GM21528 (cell line): ENCODE measurements around the gene TCERG1L.
"Not testable (repeated sequence)": the region's sequence is repeated elsewhere in the genome, so short reads cannot be mapped to it uniquely, and the experiment has no call there.

Experiments used
- ATAC-seq: cut with Tn5 transposase; IDR thresholded peaks from one replicate; pipeline ENCODE4 v1.9.1; 2021; ENCODE audit warnings: mild to moderate bottlenecking, moderate library complexity; ENCODE audit not compliant: unreplicated experiment, low FRiP score

TCERG1L gene

GRCh38 chr10:131251146-131251541, 60.4 kb downstream of the TCERG1L start:
- no peak for ATAC-seq

- ATAC-seq = no peak
These were observed 60.9 kb downstream of the TCERG1L start for GRCh38 chr10:131250454-131251145.

- ATAC-seq = no peak
These were observed 61.6 kb downstream of the TCERG1L start for GRCh38 chr10:131249955-131250344.

GRCh38 chr10:131249238-131249954, 62.1 kb downstream of the TCERG1L start:
- no peak for ATAC-seq

- no peak for ATAC-seq
These were observed 63.0 kb downstream of the TCERG1L start for GRCh38 chr10:131248376-131249165.

- ATAC-seq = no peak
These were observed 63.6 kb downstream of the TCERG1L start for GRCh38 chr10:131247873-131248272.

GRCh38 chr10:131246775-131247174, 64.7 kb downstream of the TCERG1L start:
- ATAC-seq = no peak

GRCh38 chr10:131246089-131246488, 65.4 kb downstream of the TCERG1L start:
- no peak for ATAC-seq

- ATAC-seq = no peak
These were observed 66.0 kb downstream of the TCERG1L start for GRCh38 chr10:131245475-131246059.

- ATAC-seq = no peak
These were observed 66.7 kb downstream of the TCERG1L start for GRCh38 chr10:131244836-131245235.

GRCh38 chr10:131243076-131243475, 68.4 kb downstream of the TCERG1L start:
- ATAC-seq = no peak

GRCh38 chr10:131242007-131242406, 69.5 kb downstream of the TCERG1L start:
- ATAC-seq = no peak

GRCh38 chr10:131240691-131241090, 70.8 kb downstream of the TCERG1L start:
- no peak for ATAC-seq

- ATAC-seq = no peak
These were observed 71.6 kb downstream of the TCERG1L start for GRCh38 chr10:131239926-131240325.

GRCh38 chr10:131239450-131239849, 72.1 kb downstream of the TCERG1L start:
- ATAC-seq = no peak

- ATAC-seq = no peak
These were observed 72.7 kb downstream of the TCERG1L start for GRCh38 chr10:131238669-131239280.

- ATAC-seq = no peak
These were observed 73.4 kb downstream of the TCERG1L start for GRCh38 chr10:131237991-131238651.

- not testable (repeated sequence) for ATAC-seq
These were observed 76.9 kb downstream of the TCERG1L start for GRCh38 chr10:131234606-131235005.

GRCh38 chr10:131233611-131234258, 77.8 kb downstream of the TCERG1L start:
- ATAC-seq = no peak
